Measurements from ENCODE around the gene VAMP2.

VAMP2 gene

DNA sequence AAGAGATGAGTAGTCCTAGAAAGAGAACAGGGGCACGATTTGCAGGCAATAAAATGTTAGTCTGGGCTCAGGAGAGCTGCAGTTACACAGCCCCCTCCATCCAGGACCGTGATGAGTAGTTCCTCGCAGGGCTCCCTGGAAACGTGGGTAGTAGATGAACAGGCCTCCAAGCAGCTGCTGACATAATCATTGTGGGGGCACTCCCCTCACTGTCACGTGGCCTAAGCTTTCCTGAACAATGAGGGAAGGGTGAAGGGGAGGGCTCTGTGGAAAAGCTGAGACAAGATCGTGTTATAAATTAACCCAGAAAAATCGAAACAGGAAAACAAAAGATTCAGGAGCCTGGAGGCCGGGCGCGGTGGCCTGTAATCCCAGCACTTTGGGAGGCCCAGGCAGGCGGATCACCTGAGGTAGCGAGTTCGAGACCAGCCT, 9.2 kb downstream of the VAMP2 start:
- DNase-seq: peak; percentile 74
- H3K4me3 Mint-ChIP-seq: no peak overlapping the region
- peak; percentile 41 for ATAC-seq

DNA sequence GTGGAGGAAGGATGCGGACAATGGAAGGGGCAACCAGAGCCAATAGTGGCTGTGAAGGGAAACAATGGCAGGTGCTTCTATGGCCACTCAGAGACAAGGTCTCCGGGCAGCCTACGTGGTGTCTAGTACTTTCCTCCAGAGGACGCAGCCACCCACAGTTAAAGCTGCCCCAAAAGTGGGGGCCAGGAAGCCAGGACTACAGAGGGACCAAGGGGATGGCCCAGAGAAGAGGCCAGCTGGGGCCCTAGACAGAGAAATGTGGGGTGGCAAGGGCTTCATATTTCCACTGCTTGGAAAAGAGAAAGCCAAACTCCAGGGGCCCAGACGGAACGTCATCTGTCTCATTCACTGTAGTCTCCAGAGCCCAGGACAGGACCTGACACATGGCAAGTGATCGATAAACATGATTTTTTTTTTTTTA, 9.7 kb downstream of the VAMP2 start:
- Mint-ChIP-seq H3K36me3 (ENCODE audit: low read depth) (peaks cover 15% of the 10 kb centered on the region), H3K4me3 (no peak overlapping the region), H3K27ac (no peak overlapping the region), H3K27me3 (no peaks in the 10 kb centered on the region), H3K4me1 (peaks cover 52% of the 10 kb centered on the region), H3K9me3 (no peaks in the 10 kb centered on the region)
- ATAC-seq: no peak
- no peak for DNase-seq

More for the DNA sequence above, 9.2 kb downstream of the VAMP2 start:
- Mint-ChIP-seq H3K27me3 (no peaks in the 10 kb centered on the region), H3K36me3 (ENCODE audit: low read depth) (peaks cover 10% of the 10 kb centered on the region), H3K4me1 (peaks cover 55% of the 10 kb centered on the region), H3K9me3 (no peaks in the 10 kb centered on the region), H3K27ac (no peak overlapping the region)

DNA sequence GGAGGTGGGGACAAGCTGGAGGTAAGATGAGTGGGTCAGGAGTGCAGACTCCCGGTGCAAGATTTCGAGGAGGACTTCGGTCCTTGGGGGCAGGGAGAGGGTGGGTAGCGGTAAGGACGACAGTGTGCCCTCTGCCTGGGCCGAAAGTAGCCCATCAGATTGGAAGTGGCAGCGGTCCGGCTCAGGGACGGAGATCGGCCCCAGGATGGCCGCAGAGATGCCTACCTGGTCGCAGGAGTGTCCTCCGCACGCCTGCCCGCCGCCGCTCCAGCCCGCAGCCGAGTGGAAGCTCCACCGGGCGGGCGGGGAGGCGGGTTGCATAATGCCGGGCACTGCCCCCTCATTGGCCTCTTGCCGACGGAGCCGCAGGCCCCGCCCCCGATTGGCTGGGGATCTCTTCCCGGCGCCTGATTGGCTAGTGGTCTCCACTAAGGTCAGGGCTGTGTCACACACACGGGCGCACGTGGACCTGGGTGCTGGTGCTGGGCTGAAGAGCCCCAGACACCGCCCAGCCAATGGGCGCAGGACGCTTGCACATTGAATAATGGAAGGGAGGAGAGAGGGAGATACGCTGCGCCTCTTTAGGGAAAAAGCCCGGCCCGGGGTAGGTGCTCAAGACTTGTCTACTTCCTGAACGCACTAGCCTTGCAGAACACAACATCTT, 10.5 kb downstream of the VAMP2 start, which contains the start of gene PER1:
Gene PER1 (minus strand): TSS at position 293 of the 664 bp plus-strand sequence. CDS start 1,698 bp downstream, outside the sequence.
- no peak within 1 kb of the TSS for H3K27ac Mint-ChIP-seq
- H3K4me3 Mint-ChIP-seq: no peak within 1 kb of the TSS
- H3K9me3 Mint-ChIP-seq: no peaks in the 10 kb centered on the region
- ATAC-seq (peak; percentile 44), DNase-seq (peak; percentile 95)
- peaks cover 19% of the 10 kb centered on the region for H3K36me3 Mint-ChIP-seq (ENCODE audit: low read depth)
- no peaks in the 10 kb centered on the region for H3K27me3 Mint-ChIP-seq
- peaks cover 52% of the 10 kb centered on the region for H3K4me1 Mint-ChIP-seq

DNA sequence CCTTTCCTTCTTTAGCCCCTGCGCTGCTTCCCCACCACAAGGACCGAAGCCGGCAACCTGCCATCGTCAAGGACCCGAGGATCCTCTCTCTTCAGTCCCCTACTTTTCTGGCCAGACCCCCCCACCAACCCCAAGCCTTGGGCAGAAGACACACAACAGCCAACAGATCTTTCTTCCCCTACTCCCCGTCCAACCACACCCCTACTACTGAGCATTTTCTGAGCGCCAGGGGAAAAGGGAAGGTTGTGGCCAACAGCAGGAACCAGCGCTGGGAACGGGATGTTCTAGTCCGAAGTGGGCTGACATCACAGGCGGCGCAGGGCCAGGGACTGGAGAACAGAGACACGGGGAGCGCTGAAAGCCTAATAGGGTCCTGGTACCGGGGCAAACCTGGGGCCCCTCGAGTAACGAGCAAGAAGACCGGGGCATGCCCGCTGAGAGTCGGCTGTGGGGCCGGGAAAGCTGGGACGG, 11.1 kb downstream of the VAMP2 start:
- DNase-seq: peak; percentile 54

DNA sequence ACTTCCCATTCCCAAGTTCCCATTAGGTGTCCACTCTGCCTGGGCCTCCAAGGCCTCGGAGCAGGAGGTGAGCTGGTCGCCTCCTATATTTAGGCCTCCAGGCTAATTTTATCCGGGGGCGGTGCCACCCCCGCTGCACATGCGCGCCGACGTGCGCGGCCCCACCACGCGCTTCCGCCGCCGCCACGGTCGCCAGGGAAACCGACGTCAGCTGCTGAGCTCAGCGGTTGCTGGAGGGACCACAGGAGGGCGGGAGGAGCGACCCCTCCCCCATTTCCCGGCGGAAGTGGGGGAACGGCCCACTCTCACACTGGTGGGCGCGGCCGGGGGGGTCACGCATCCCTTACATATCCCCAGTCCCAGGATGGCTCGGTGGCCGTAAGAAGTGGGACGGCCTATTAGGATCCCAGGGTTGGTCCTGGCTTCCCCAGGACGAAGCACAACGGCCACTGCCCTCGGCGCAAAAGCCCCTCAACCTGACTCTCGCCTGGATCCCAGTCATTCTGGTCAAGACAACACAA, 11.6 kb downstream of the VAMP2 start:
- peak; percentile 93 for DNase-seq
- Mint-ChIP-seq H3K36me3 (ENCODE audit: low read depth) (peaks cover 25% of the 10 kb centered on the region), H3K4me1 (peaks cover 52% of the 10 kb centered on the region), H3K27me3 (no peaks in the 10 kb centered on the region), H3K27ac (no peak overlapping the region), H3K9me3 (no peaks in the 10 kb centered on the region), H3K4me3 (no peak overlapping the region)
- peak; percentile 21 for ATAC-seq

More for the DNA sequence above, 11.1 kb downstream of the VAMP2 start:
- Mint-ChIP-seq H3K27ac (no peak overlapping the region), H3K9me3 (no peaks in the 10 kb centered on the region), H3K4me1 (peaks cover 52% of the 10 kb centered on the region), H3K4me3 (no peak overlapping the region), H3K36me3 (ENCODE audit: low read depth) (peaks cover 20% of the 10 kb centered on the region), H3K27me3 (no peaks in the 10 kb centered on the region)
- ATAC-seq: no peak

DNA sequence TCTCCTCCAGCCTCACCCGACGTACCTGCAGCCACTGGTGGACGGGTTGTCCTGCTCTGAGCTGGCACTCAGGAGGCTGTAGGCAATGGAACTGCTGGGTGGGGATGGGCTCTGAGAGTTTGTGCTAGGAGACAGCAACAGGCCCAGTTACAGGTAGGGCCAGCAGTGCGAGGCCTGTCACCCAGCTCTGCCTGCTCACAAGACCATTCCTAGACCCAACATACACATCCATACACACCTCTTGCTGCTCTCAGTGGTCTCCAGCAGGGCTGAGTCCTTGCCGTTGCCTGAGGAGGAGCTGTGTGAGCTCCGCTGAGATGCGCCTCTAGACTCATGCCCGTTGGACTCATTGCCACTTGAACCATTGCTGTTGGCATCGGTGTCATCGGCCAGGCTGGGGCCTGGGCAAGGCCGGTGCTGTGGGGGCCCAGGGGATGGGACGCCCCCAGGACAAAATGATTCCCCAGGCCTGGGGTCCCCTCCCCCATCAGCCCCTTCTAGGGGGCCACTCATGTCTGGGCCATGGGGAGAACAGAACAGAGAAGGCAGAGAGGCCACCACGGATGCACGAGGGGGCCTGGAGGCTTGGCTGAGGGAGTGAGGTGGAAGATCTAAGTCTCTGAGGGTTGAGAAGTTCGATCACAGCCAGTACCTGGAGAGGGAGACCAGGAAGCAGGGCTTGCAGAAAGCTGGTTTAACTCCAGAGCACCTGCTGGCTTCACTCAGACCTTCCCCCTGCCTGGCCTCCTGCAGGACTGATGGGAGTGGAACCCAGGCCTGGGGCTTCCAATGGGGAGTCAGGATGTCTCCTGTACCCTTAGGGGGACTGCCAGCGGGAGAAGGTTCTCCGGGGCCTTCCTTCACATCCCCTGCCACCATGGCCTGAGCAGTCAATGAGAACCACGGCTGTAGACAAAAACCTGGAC, 12.3 kb downstream of the VAMP2 start:
- DNase-seq: no peak
- Mint-ChIP-seq H3K4me1 (peaks cover 50% of the 10 kb centered on the region), H3K27me3 (no peaks in the 10 kb centered on the region), H3K27ac (no peak overlapping the region), H3K9me3 (no peaks in the 10 kb centered on the region), H3K4me3 (no peak overlapping the region), H3K36me3 (ENCODE audit: low read depth) (peaks cover 28% of the 10 kb centered on the region)
- ATAC-seq: no peak

DNA sequence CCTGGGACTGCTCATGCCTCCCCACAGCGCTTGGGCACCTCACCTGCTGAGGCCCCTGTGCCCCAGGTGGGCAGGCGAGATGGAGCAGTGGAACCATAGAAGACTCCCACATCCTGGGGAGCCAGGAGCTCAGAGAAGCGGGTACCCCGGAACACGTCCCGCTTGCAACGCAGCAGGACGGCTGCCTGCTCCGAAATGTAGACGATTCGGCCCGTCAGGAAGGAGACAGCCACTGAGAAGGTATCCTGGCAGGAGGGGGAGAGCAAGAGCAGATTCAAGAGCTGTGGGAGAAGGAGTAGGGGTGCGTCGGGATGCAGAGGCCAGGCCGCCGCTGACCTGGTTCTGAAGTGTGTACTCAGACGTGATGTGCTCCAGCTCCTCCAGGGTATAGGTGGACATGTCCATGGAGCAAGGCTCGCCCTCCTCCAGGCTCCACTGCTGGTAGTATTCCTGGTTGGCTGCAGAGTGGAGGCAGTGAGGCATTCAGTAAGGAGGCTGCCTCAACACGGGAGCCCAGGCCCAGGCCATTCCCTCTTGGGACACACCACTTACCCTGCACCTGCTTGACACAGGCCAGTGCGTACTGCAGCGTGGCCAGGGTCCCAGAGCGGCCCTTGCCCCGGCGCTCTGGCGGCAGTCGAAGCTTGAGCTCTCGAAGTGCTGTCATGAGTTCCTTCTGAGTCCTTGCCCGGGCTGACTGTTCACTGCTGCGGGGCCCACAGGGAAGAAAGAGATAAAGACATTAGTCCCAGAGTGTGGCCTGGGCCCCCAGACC, 13.1 kb downstream of the VAMP2 start:
- H3K4me1 Mint-ChIP-seq: peaks cover 42% of the 10 kb centered on the region
- no peaks in the 10 kb centered on the region for H3K9me3 Mint-ChIP-seq
- H3K27me3 Mint-ChIP-seq: no peaks in the 10 kb centered on the region
- DNase-seq: no peak
- no peak overlapping the region for H3K4me3 Mint-ChIP-seq
- H3K27ac Mint-ChIP-seq: peak overlapping the region; percentile 11
- peaks cover 28% of the 10 kb centered on the region for H3K36me3 Mint-ChIP-seq (ENCODE audit: low read depth)
- no peak for ATAC-seq

DNA sequence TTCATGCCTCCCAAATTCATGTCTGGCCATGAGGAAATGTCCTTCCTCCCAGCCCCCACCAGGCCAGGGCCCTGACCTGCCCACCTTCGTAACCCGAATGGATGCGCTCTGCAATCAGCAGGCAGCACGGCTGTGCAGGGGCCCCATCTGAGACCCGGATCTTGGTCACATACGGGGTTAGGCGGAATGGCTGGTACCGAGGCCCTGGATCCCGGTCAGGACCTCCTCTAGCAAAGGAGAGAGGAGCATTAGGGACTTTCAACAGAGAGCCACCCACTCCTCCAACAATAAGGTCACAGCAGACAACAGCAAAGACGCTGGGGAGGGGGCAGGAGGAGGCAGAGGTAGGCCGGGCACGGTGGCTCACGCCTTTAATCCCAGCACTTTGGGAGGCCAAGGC, 14.2 kb downstream of the VAMP2 start:
- no peaks in the 10 kb centered on the region for H3K9me3 Mint-ChIP-seq
- no peaks in the 10 kb centered on the region for H3K27me3 Mint-ChIP-seq
- ATAC-seq: no peak
- H3K27ac Mint-ChIP-seq: no peak overlapping the region
- DNase-seq: no peak
- no peak overlapping the region for H3K4me3 Mint-ChIP-seq
- peaks cover 31% of the 10 kb centered on the region for H3K4me1 Mint-ChIP-seq
- peaks cover 34% of the 10 kb centered on the region for H3K36me3 Mint-ChIP-seq (ENCODE audit: low read depth)

DNA sequence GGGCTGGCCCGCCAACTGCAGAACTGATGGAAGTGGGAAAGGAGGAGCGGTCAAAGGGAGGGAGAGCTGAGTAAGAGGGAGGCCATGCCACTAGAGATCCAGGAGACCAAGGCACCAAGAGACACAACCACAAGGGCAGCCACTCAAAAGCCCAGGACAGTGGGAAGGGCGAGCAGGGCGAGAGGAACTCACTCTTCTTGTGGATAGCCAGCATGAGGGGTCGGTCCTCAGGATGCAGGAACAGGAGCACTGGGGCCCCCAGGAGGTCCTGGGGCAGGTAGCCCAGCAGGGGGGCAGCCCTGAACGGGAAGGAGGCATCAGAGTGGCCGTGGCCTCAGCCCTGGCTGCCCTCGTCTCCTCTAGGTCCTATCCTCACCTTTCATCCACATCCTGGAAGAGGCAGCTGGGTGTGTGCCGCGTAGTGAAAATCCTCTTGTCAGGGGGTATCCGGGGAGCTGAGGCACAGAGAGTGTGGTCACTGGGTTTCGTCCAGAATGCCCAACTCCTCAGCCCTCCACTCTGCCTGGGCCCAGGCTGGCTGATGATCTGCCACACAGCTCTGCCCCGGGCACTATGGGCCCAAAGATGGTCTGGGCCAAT, 14.8 kb downstream of the VAMP2 start:
- Mint-ChIP-seq H3K36me3 (ENCODE audit: low read depth) (peaks cover 32% of the 10 kb centered on the region), H3K4me3 (no peak overlapping the region)

DNA sequence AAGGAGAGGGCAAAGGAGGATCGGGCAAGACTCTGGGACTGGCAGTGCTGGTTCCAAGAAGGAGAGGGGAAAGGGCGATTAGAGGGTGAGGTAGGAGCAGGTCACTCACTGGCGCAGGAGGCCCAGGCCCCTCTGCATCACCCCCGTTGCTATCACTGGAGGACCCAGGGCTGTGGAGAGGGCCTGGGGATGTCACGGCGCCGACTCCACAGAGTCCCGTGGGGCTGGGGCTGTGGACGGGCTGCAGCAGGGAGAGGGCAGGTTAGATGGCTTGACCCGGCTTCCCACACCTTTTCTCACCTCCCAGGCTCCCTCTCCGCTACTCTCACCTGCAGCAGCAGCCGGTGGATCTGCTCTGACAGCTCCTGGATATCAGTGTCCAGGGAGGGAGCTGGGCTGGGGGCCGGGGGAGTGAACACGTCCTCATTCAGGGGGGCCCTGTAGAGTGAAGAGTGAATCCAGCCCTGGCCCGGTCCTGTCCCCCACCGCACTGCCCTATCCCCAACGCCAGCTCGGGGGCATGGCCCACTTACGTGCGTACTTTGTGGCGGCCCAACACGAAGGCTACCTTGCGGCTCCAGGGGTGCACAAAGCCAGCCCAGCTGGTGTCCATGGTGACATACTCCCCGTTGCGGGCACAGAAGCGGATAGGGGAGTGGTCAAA, 15.5 kb downstream of the VAMP2 start:
- no peak overlapping the region for H3K27ac Mint-ChIP-seq
- peaks cover 31% of the 10 kb centered on the region for H3K36me3 Mint-ChIP-seq (ENCODE audit: low read depth)
- DNase-seq (no peak), ATAC-seq (no peak)
- no peaks in the 10 kb centered on the region for H3K27me3 Mint-ChIP-seq
- H3K4me3 Mint-ChIP-seq: no peak overlapping the region
- H3K4me1 Mint-ChIP-seq: peaks cover 18% of the 10 kb centered on the region
- H3K9me3 Mint-ChIP-seq: no peaks in the 10 kb centered on the region

More for the DNA sequence above, 14.8 kb downstream of the VAMP2 start:
- DNase-seq: no peak
- H3K4me1 Mint-ChIP-seq: peaks cover 25% of the 10 kb centered on the region
- ATAC-seq: no peak
- no peaks in the 10 kb centered on the region for H3K27me3 Mint-ChIP-seq
- H3K27ac Mint-ChIP-seq: no peak overlapping the region
- H3K9me3 Mint-ChIP-seq: no peaks in the 10 kb centered on the region

DNA sequence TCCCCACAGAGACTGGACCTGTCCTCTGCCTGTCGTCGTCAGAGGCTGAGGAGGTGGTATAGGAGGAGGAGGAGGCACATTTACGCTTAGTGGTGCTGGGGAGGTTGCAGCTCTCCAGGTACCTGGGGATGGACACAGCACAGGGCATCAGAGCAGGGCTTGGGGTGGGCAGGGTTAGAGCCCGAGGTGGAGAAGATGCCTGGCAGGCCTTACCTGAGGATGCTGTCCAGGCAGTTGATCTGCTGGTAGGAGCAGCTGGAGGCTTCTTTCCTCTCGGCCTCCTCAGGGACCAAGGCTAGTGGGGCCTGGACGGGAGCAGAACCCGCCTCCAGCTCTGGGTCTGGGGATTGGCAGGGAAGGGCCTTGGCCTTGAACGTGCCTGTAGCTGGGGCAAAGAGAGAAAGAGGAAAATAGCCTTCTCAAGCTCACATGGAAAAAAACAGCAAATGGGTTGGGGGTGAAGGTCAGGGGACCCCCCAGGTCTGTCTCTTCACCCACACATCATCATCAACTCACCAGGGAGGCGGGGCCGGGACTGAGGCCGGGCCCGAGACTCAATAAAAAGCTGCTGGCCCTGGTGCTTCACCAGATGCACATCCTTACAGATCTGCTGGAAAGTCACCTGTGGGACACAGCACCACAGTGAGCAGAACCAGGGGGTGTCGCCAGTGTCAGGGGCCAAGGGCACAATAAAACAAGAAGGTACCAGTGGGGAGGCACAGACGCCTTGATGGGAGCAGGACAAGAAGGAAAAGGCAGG, 16.2 kb downstream of the VAMP2 start:
- H3K4me1 Mint-ChIP-seq: peaks cover 14% of the 10 kb centered on the region
- H3K36me3 Mint-ChIP-seq (ENCODE audit: low read depth): peaks cover 31% of the 10 kb centered on the region
- H3K27me3 Mint-ChIP-seq: no peaks in the 10 kb centered on the region
- no peak for DNase-seq
- H3K9me3 Mint-ChIP-seq: no peaks in the 10 kb centered on the region
- no peak overlapping the region for H3K27ac Mint-ChIP-seq
- ATAC-seq: no peak
- no peak overlapping the region for H3K4me3 Mint-ChIP-seq

DNA sequence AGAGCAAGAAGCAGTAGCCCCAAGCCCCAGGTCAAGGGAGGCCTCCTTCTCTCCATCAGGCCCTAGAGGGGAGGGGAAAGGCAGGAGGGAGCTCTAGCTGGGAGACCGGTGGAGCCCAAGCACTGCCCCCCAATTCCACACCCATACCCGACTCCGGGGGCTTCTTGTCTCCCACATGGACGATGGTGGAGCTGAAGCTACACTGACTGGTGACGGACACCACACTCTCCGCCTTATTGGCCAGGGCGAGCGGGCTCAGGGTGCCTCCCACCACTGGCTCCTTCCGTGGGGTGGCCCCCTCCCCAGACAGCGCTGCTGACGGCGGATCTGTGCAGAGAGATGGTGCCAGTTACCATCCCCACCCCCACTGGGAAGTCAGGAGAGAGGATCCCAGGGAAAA, 16.9 kb downstream of the VAMP2 start:
- H3K9me3 Mint-ChIP-seq: no peaks in the 10 kb centered on the region
- no peak overlapping the region for H3K27ac Mint-ChIP-seq
- peaks cover 9% of the 10 kb centered on the region for H3K4me1 Mint-ChIP-seq
- DNase-seq: no peak
- H3K36me3 Mint-ChIP-seq (ENCODE audit: low read depth): peaks cover 35% of the 10 kb centered on the region
- H3K27me3 Mint-ChIP-seq: no peaks in the 10 kb centered on the region
- H3K4me3 Mint-ChIP-seq: no peak overlapping the region
- no peak for ATAC-seq
